Omental fat pad (tissue), 4 donors: Measurements from ENCODE around the gene EDARADD. TPM values are rescaled to one million over a fixed set of nuclear protein-coding genes. Genes with fewer than 3 reads are reported as not detected.

ENCODE experiments used
- ATAC-seq: fragments of 150-250 bp; one replicate; pipeline ENCODE4 v1.9.1; 2016; ENCODE audit warnings: mild to moderate bottlenecking, moderate library complexity; ENCODE audit not compliant: low FRiP score
- DNase-seq: peaks from one replicate; pipeline ENCODE4 v3.0.0-alpha.2; 2019; ENCODE audit warnings: low spot score
- CTCF ChIP-seq, 3 donors: fragments of 450-650 bp; IDR thresholded peaks; one replicate each; pipeline ENCODE4 v1.5.1; 2016 to 2017; ENCODE audit warnings: antibody characterized with exemption in 3 of 3, mild to moderate bottlenecking in 3 of 3, moderate library complexity in 2 of 3
- total RNA-seq, 4 donors: library from RNA; depleted of rRNA; stranded (reverse); fragments of >200 nt; gene quantifications; one replicate each; pipeline ENCODE4 v1.1.0, GENCODE V29; 2016

The EDARADD gene
- total RNA-seq, 4 donors from 2014 or later: 0.24 to 1.2 (median 0.25) TPM; not detected in 1

GRCh38 chr1:236400061-236400603, 6.0 kb downstream of the EDARADD start:
- TF ChIP-seq CTCF (IDR thresholded peaks at IDR 0.05): no peak
- ATAC-seq: peak; percentile 33
- DNase-seq: no peak

- TF ChIP-seq CTCF (IDR thresholded peaks at IDR 0.05): no peak
- DNase-seq: no peak
- no peak for ATAC-seq
These were observed 7.6 kb downstream of the EDARADD start for GRCh38 chr1:236401698-236402097.

- TF ChIP-seq CTCF (IDR thresholded peaks at IDR 0.05): no peak
- no peak for ATAC-seq
- no peak for DNase-seq
These were observed 10.0 kb downstream of the EDARADD start for GRCh38 chr1:236403905-236404696.

- ATAC-seq (no peak), DNase-seq (no peak)
These were observed 13.0 kb downstream of the EDARADD start for GRCh38 chr1:236407059-236407458.

GRCh38 chr1:236413688-236414087, 19.6 kb downstream of the EDARADD start:
- DNase-seq: no peak
- no peak for TF ChIP-seq CTCF (IDR thresholded peaks at IDR 0.05)
- ATAC-seq: no peak

More at GRCh38 chr1:236407059-236407458, 13.0 kb downstream of the EDARADD start:
- no peak for TF ChIP-seq CTCF (IDR thresholded peaks at IDR 0.05)

- DNase-seq (no peak), ATAC-seq (no peak)
- TF ChIP-seq CTCF (IDR thresholded peaks at IDR 0.05): no peak
These were observed 22.1 kb downstream of the EDARADD start for GRCh38 chr1:236416165-236416564.

GRCh38 chr1:236417336-236417735, 23.2 kb downstream of the EDARADD start:
- ATAC-seq (no peak), DNase-seq (no peak)
- TF ChIP-seq CTCF (IDR thresholded peaks at IDR 0.05): no peak
